Hepatocyte (in vitro differentiated cells): ENCODE results near the gene CTSL. TPM values are rescaled to one million over a fixed set of nuclear protein-coding genes. Genes with fewer than 3 reads are reported as not detected.

Experiments
- DNase-seq: peaks from one replicate; pipeline ENCODE4 v3.0.0-alpha.2; 2016; ENCODE audit warnings: low spot score
- H2AFZ ChIP-seq: fragments of 200-600 bp; sonication (generic); 2 replicates; pipeline ENCODE4 v1.6.0; 2016; ENCODE audit warnings: antibody characterized with exemption, mild to moderate bottlenecking
- H3K27ac ChIP-seq: fragments of 200-600 bp; sonication (generic); 2 replicates; pipeline ENCODE4 v1.5.1; 2016; ENCODE audit warnings: mild to moderate bottlenecking
- H3K27me3 ChIP-seq: fragments of 200-600 bp; sonication (generic); 2 replicates; pipeline ENCODE4 v1.6.1; 2016
- H3K36me3 ChIP-seq: fragments of 200-600 bp; sonication (generic); replicated peaks from 2 replicates; pipeline ENCODE4 v1.5.1; 2016; ENCODE audit warnings: low read depth; ENCODE audit not compliant: insufficient read depth
- H3K4me1 ChIP-seq: fragments of 200-600 bp; sonication (generic); 2 replicates; pipeline ENCODE4 v1.5.1; 2016; ENCODE audit warnings: mild to moderate bottlenecking, moderate library complexity; ENCODE audit not compliant: insufficient read depth
- H3K4me2 ChIP-seq: fragments of 200-600 bp; sonication (generic); 2 replicates; pipeline ENCODE4 v1.6.0; 2016
- H3K4me3 ChIP-seq: fragments of 200-600 bp; sonication (generic); 2 replicates; pipeline ENCODE4 v1.5.1; 2016; ENCODE audit warnings: mild to moderate bottlenecking
- H3K79me2 ChIP-seq: fragments of 200-600 bp; sonication (generic); 2 replicates; pipeline ENCODE4 v1.6.0; 2017; ENCODE audit warnings: mild to moderate bottlenecking
- H3K9me2 ChIP-seq: fragments of 200-600 bp; sonication (generic); replicated peaks from 2 replicates; pipeline ENCODE4 v1.6.0; 2017; ENCODE audit warnings: mild to moderate bottlenecking; ENCODE audit not compliant: insufficient read depth
- H3K9me3 ChIP-seq: fragments of 200-600 bp; sonication (generic); 2 replicates; pipeline ENCODE4 v1.5.1; 2016; ENCODE audit warnings: low read depth, mild to moderate bottlenecking
- H4K20me1 ChIP-seq: fragments of 200-600 bp; sonication (generic); 2 replicates; pipeline ENCODE4 v1.6.0; 2016; ENCODE audit warnings: mild to moderate bottlenecking; ENCODE audit not compliant: insufficient read depth, poor library complexity, severe bottlenecking
- CTCF ChIP-seq: fragments of 200-600 bp; sonication (generic); IDR thresholded peaks from 2 replicates; pipeline ENCODE4 v1.5.1; 2016; ENCODE audit warnings: antibody characterized with exemption, mild to moderate bottlenecking; ENCODE audit not compliant: poor library complexity
- EZH2 ChIP-seq: fragments of 200-600 bp; sonication (generic); IDR thresholded peaks from 2 replicates; pipeline ENCODE4 v1.6.1; 2016; ENCODE audit warnings: antibody characterized with exemption, mild to moderate bottlenecking, borderline replicate concordance
- EZH2phosphoT487 ChIP-seq: fragments of 200-600 bp; sonication (generic); IDR thresholded peaks from one replicate; pipeline ENCODE4 v1.6.1; 2018; ENCODE audit warnings: antibody characterized with exemption, mild to moderate bottlenecking, low read depth, moderate library complexity; ENCODE audit not compliant: unreplicated experiment, severe bottlenecking
- WGBS: methylation state at CpG from one replicate; pipeline ENCODE4 v1.1.6; 2016; ENCODE audit warnings: low lambda C conversion rate; ENCODE audit errors: missing lambda C conversion rate; 5-methylcytosine and 5-hydroxymethylcytosine counted together
- polyA plus RNA-seq: library from polyadenylated mRNA; unstranded; fragments of >200 nt; fragmentation: Nextera tagmentation; extraction: Ambion mirVana; gene quantifications from 2 replicates; pipeline ENCODE4 v1.2.1, GENCODE V29; 2016
- total RNA-seq: library from RNA; depleted of rRNA; stranded (reverse); fragments of >200 nt; gene quantifications from 2 replicates; pipeline ENCODE4 v1.2.3, GENCODE V29; 2014

CTSL gene
- total and polyA plus RNA-seq, 2 experiments from 2014 or later, result 341 to 365 TPM

- no peaks in the 10 kb centered on the region for H3K9me2 ChIP-seq
- 83% methylated on average over 3 of the region's 3 CpGs for WGBS
- no peaks in the 10 kb centered on the region for H3K4me1 ChIP-seq
- no peak overlapping the region for H3K4me3 ChIP-seq
- no peak for DNase-seq
- no peaks in the 10 kb centered on the region for H4K20me1 ChIP-seq
- H2AFZ ChIP-seq, result no peak overlapping the region
- no peak overlapping the region for H3K27ac ChIP-seq
- H3K79me2 ChIP-seq, result no peaks in the 10 kb centered on the region
- no peaks in the 10 kb centered on the region for H3K9me3 ChIP-seq
- TF ChIP-seq EZH2 (no peak), CTCF (no peak), EZH2phosphoT487 (no peak)
- no peaks in the 10 kb centered on the region for H3K27me3 ChIP-seq
- no peak overlapping the region for H3K4me2 ChIP-seq
- H3K36me3 ChIP-seq, result no peaks in the 10 kb centered on the region
Observed at GRCh38 chr9:87739546-87739945, 13.6 kb downstream of the CTSL start.

- no peak overlapping the region for H2AFZ ChIP-seq
Observed at GRCh38 chr9:87740209-87740608, 14.3 kb downstream of the CTSL start.

GRCh38 chr9:87741326-87741725, 15.4 kb downstream of the CTSL start:
- Histone ChIP-seq H3K27ac (no peak overlapping the region), H3K79me2 (no peaks in the 10 kb centered on the region), H3K27me3 (no peaks in the 10 kb centered on the region), H3K4me1 (no peaks in the 10 kb centered on the region), H3K9me3 (no peaks in the 10 kb centered on the region), H3K4me3 (no peak overlapping the region), H4K20me1 (no peaks in the 10 kb centered on the region), H3K4me2 (no peak overlapping the region), H2AFZ (no peak overlapping the region), H3K36me3 (no peaks in the 10 kb centered on the region), H3K9me2 (no peaks in the 10 kb centered on the region)
- no peak for DNase-seq
- WGBS, result 78% methylated on average over 4 of the region's 4 CpGs
- TF ChIP-seq CTCF, result no peak
- no peak for TF ChIP-seq EZH2
- no peak for TF ChIP-seq EZH2phosphoT487

More at GRCh38 chr9:87740209-87740608, 14.3 kb downstream of the CTSL start:
- Histone ChIP-seq H3K79me2 (no peaks in the 10 kb centered on the region), H3K9me3 (no peaks in the 10 kb centered on the region), H3K4me2 (no peak overlapping the region), H3K4me3 (no peak overlapping the region), H4K20me1 (no peaks in the 10 kb centered on the region), H3K4me1 (no peaks in the 10 kb centered on the region), H3K36me3 (no peaks in the 10 kb centered on the region), H3K27ac (no peak overlapping the region), H3K9me2 (no peaks in the 10 kb centered on the region), H3K27me3 (no peaks in the 10 kb centered on the region)
- TF ChIP-seq EZH2 (no peak), CTCF (no peak), EZH2phosphoT487 (no peak)
- DNase-seq, result no peak
- WGBS, result 79% methylated on average over 3 of the region's 3 CpGs

GRCh38 chr9:87741891-87742290, 16.0 kb downstream of the CTSL start:
- WGBS, result 60% methylated on average over 5 of the region's 5 CpGs
- no peaks in the 10 kb centered on the region for H3K4me1 ChIP-seq
- no peak for TF ChIP-seq CTCF
- TF ChIP-seq EZH2phosphoT487, result no peak
- TF ChIP-seq EZH2, result no peak
- H3K4me3 ChIP-seq, result no peak overlapping the region
- no peaks in the 10 kb centered on the region for H3K79me2 ChIP-seq
- H2AFZ ChIP-seq, result no peak overlapping the region
- no peaks in the 10 kb centered on the region for H3K27me3 ChIP-seq
- H3K9me2 ChIP-seq, result no peaks in the 10 kb centered on the region
- H3K4me2 ChIP-seq, result no peak overlapping the region
- no peaks in the 10 kb centered on the region for H3K36me3 ChIP-seq
- no peaks in the 10 kb centered on the region for H4K20me1 ChIP-seq
- H3K9me3 ChIP-seq, result no peaks in the 10 kb centered on the region
- H3K27ac ChIP-seq, result no peak overlapping the region
- no peak for DNase-seq
